Effector memory CD4-positive, alpha-beta T cell (primary cell): ENCODE measurements around the gene SSU72.

Experiments used
- DNase-seq, 3 donors: peaks; one replicate each; pipeline ENCODE4 v3.0.0-alpha.2; 2020
- H3K27ac ChIP-seq: 2 replicates; pipeline ENCODE4 v1.7.0; 2013; ENCODE audit warnings: mild to moderate bottlenecking, low read length, moderate library complexity; ENCODE audit not compliant: insufficient read depth, poor library complexity, severe bottlenecking
- H3K27me3 ChIP-seq: replicated peaks from 2 replicates; pipeline ENCODE4 v1.7.0; 2013; ENCODE audit warnings: mild to moderate bottlenecking, low read length; ENCODE audit not compliant: insufficient read depth, control insufficient read depth, poor library complexity, severe bottlenecking
- H3K36me3 ChIP-seq: 2 replicates; pipeline ENCODE4 v1.7.0; 2013; ENCODE audit warnings: mild to moderate bottlenecking, low read length, moderate library complexity; ENCODE audit not compliant: control insufficient read depth, insufficient read depth
- H3K4me1 ChIP-seq: 2 replicates; pipeline ENCODE4 v1.7.0; 2013; ENCODE audit warnings: low read length, mild to moderate bottlenecking; ENCODE audit not compliant: control insufficient read depth, insufficient read depth, poor library complexity, severe bottlenecking
- H3K4me3 ChIP-seq: 2 replicates; pipeline ENCODE4 v1.7.0; 2013; ENCODE audit warnings: low read length, low read depth, mild to moderate bottlenecking; ENCODE audit not compliant: insufficient read depth, poor library complexity, severe bottlenecking
- H3K9me3 ChIP-seq: 2 replicates; pipeline ENCODE4 v1.7.0; 2013; ENCODE audit warnings: mild to moderate bottlenecking, low read length, moderate library complexity; ENCODE audit not compliant: control insufficient read depth

Gene SSU72

DNA sequence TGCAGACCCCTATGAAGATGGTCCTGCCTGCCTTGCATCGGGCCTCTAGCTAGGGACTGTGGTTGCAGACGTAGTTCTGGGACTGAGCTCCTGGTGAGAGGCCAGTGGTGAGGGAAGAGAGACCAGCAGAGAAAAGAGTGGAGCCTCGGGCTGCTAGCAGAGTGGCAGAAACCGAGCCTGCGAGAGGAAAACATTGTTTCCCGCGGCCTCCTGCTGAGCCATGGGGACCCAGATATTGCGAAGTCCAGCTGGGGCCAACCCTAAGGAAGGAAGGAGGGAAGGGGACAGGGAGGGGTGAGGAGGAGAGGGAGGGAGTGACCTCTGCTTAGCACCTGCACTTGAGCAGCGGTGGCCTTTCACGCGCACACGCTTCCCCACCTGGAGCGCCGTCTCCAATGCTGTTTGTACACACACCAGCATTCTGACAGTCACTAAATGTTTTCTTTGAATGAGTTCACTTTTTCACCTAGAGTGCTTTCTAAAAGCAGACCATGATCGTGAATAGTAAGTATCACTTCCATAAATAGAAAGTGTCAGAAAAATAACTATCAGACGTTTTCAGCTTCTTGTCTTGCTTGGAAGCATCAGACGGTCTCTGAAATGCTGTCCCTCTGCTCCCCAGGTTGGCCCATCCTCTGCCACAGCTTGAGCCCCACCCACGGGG is 27.8 kb upstream of the SSU72 start:
- Histone ChIP-seq H3K4me3 (no peak overlapping the region), H3K9me3 (no peaks in the 10 kb centered on the region), H3K36me3 (no peaks in the 10 kb centered on the region), H3K27me3 (no peaks in the 10 kb centered on the region), H3K27ac (no peak overlapping the region), H3K4me1 (peaks cover 11% of the 10 kb centered on the region)
- DNase-seq: no peak

DNA sequence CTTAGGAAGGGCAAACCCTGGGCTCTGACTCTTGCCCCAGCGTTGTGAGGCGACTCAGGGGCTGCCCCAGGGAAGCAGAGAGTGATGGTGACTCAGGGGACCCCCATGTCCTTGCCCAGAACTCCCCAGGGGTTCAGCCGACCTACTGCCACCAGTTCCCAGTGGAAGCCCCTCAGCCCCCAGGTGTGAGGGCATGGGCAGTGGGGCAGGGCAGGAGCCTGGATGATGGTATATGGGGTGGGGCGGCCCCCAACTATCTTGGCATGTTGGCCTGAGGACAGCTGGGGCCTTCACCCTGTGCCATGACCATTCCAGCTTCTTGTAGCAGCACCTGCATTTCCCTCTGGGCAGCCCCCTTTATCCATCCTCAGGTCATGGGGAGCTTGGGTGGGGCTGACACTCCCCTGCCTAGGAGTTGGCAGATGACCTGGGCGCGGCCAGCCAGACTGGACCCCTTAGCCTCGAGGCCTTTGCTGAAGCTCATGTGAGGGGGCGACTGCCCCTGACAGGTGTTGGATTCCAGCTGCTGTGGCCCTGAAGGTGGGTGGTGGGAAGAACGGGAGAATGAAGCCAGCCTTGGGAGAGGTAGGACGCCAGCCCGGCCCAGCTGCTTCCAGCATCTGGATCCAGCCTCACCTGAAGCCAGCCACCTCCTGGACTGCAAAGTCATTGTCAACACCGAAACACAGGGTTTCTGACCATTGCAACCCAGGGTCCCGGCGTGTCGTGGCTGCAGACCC is 27.1 kb upstream of the SSU72 start:
- no peak overlapping the region for H3K4me3 ChIP-seq
- no peaks in the 10 kb centered on the region for H3K27me3 ChIP-seq
- no peaks in the 10 kb centered on the region for H3K9me3 ChIP-seq
- H3K4me1 ChIP-seq: peaks cover 7% of the 10 kb centered on the region
- H3K36me3 ChIP-seq: no peaks in the 10 kb centered on the region
- no peak overlapping the region for H3K27ac ChIP-seq
- DNase-seq: no peak

DNA sequence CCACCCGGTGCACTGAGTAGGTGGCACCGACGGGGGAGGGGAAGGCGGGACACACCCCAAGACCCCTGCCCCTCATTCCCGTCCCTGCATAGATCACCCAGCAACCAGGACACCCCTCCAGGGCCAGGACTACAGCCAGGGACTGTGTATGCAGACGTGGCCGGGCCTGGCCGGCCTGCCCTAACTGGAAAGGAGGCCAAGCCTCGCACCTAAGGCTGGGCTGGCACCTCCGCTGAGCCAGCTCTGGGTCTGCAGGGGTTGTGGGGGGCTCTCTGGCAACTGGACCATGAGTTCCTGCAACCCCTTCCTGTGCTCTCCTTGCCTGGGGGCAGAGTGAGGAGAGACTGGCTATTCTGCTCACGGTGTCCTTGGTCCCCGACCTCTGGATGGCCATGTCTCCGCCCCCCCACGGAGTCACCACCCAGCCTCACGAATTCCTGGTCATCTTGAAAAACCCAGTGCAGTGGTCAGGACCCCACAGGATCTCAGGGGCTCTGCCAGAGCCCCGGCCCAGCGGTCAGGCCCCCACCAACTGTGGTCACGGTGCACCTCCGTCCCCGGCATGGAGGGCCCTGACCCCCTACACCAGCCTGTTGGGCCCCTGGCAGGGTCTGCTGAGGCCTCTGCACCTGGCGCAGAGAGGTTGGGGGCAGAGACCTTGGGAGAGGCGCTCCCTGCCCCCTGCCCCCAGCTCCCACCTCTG is 26.3 kb upstream of the SSU72 start:
- H3K4me3 ChIP-seq: no peak overlapping the region
- H3K27me3 ChIP-seq: no peaks in the 10 kb centered on the region
- DNase-seq: no peak
- peaks cover 3% of the 10 kb centered on the region for H3K4me1 ChIP-seq
- H3K27ac ChIP-seq: no peak overlapping the region
- no peaks in the 10 kb centered on the region for H3K9me3 ChIP-seq
- no peaks in the 10 kb centered on the region for H3K36me3 ChIP-seq

DNA sequence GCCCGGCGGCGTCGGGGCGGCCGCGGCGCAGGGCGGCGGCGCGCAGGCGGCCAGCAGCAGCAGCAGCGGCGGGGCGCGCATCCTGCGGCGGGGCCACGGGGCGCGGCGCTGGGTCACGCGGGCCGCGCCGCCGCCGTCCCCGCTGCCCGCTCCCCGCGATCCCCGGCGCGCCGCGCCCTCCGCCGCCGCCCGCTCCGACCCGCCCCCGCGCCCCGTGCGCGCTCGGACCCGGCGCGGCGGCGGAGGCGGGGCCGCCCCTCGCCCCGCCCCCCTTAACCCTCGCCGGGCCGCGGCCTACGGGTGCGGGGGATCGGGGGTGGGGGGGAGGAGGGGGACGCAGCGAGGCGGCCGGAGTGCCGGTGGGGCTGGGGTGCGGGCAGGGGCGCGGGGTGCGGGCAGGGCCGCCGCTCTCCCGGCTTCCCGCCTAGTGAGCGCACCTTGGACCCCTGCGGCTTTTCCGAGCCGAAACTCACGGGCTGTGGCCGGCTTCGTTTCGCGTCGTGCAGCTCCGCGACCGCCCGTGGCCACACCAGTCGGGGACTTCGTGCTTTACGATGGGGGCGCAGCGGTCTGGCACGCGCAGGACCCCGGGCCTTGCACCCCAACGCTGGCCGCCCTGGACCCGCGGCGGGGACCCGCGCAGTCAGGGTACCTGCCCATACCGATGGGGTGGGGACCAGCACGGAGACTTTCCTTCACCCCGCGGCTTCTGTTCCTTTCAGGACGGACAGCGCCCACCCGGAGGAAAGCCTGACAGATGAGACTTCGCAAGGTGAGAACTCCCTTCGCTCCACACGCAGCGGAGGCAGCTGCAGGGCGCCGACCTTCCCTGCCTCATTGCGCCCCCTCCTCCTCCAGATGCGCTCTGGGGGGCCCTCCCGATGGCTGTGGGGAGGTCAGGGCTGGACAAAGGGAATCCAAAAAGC is 25.5 kb upstream of the SSU72 start, which contains the start of gene FNDC10:
FNDC10 (minus strand) TSS at position 201 of the 926 bp plus-strand sequence; CDS start at position 81, 120 bp downstream.
- Histone ChIP-seq H3K36me3 (no peaks in the 10 kb centered on the region), H3K4me3 (peak within 1 kb of the TSS; percentile 56), H3K27ac (no peak within 1 kb of the TSS), H3K27me3 (no peaks in the 10 kb centered on the region), H3K9me3 (no peaks in the 10 kb centered on the region), H3K4me1 (peaks cover 3% of the 10 kb centered on the region)
- DNase-seq: no peak

DNA sequence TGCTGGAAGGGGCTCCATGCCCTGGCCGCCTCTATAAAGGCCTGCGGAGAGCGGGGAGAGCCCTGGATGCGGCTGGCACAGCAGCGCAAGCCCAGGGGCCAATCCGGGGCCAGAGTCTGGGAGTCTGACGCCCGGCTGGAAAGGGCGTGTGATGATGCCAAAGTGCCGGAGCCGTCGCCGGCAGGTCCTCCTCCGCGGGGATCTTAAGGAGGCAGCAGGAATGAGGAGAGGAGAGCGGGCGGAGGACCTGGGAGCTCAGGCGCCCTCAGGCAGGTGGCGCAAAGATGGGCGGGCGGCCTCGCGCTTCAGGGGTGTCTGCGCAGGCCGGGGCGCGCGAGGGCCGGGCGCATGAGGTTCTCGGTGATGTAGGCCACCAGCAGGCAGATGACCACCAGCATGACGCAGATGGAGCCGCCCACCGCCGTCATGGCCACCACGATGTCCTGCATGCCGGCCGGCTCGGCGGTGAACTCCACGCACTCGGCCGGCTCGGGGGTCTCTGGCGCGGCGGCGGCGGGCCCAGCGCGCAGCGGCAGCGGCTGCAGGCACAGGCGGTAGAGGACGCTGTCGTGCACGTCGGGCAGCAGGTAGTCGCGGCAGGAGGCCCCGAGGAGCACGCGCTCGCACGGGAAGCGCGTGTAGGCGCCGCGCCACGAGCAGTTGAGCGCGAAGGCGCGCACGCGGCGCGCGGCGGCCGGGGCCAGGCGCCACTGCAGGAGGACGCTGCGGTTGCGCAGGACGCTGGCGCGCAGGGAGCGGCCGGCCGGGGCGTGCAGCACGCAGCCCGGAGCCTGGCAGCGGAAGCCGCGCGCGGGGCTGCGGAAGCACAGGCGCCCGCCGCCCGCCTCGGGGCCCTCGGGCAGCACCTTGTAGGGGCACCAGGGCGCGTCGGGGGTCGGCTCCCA is 24.6 kb upstream of the SSU72 start:
- Histone ChIP-seq H3K9me3 (no peaks in the 10 kb centered on the region), H3K4me3 (no peak overlapping the region), H3K36me3 (no peaks in the 10 kb centered on the region), H3K4me1 (peaks cover 3% of the 10 kb centered on the region), H3K27ac (no peak overlapping the region), H3K27me3 (no peaks in the 10 kb centered on the region)
- DNase-seq: no peak

DNA sequence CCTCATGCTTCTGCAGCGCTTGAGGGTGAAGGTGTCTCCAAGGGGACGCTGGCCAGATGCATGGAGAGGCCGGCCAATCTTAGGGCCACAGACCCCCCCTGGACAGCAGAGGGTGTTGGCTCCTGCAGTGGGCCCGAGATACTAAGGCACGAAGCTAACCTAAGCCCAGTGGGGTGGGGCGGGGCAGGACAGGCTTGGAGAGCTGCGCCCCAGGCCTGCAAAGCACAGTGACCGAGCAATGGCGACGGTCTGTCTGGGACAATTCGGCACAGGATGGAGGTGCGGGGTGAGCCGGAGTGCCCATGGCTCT is 24.0 kb upstream of the SSU72 start:
- peaks cover 3% of the 10 kb centered on the region for H3K4me1 ChIP-seq
- H3K27ac ChIP-seq: no peak overlapping the region
- no peaks in the 10 kb centered on the region for H3K9me3 ChIP-seq
- H3K4me3 ChIP-seq: no peak overlapping the region
- no peak for DNase-seq
- H3K27me3 ChIP-seq: no peaks in the 10 kb centered on the region
- H3K36me3 ChIP-seq: no peaks in the 10 kb centered on the region

DNA sequence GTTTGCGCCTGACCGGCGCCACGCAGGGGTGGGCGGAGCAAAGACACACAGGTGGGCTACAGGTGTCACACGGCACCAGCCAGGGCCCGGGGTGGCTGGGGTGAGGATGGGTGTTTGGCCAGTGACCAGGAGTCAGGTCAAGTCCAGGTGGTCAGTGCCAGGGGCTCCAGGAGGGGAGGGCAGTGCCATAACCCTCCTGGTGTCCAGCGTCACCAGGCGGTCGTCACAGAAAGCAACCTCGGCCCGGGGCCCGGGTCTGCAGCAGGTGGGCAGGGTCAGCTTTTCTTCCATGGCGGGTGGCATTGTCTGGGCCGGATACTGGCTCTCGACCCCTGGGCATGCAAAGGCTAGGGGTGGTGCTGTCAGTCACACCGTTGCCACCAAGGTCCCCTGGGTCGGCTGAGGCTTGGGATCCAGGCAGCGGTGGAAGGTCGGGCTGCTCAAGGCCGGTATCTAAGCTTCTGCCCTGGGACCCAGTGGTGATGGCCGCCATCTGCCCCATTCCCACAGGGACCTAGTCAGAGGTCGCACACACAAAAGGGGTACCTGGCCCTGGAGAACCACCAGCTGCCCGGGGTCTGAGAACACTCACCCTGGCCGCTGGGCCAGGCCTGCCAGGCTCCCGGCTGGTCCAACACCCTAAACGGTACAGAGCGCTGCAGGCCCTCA is 23.5 kb upstream of the SSU72 start:
- Histone ChIP-seq H3K27ac (no peak overlapping the region), H3K9me3 (no peaks in the 10 kb centered on the region), H3K36me3 (no peaks in the 10 kb centered on the region), H3K4me3 (no peak overlapping the region), H3K4me1 (peaks cover 3% of the 10 kb centered on the region), H3K27me3 (no peaks in the 10 kb centered on the region)
- no peak for DNase-seq

DNA sequence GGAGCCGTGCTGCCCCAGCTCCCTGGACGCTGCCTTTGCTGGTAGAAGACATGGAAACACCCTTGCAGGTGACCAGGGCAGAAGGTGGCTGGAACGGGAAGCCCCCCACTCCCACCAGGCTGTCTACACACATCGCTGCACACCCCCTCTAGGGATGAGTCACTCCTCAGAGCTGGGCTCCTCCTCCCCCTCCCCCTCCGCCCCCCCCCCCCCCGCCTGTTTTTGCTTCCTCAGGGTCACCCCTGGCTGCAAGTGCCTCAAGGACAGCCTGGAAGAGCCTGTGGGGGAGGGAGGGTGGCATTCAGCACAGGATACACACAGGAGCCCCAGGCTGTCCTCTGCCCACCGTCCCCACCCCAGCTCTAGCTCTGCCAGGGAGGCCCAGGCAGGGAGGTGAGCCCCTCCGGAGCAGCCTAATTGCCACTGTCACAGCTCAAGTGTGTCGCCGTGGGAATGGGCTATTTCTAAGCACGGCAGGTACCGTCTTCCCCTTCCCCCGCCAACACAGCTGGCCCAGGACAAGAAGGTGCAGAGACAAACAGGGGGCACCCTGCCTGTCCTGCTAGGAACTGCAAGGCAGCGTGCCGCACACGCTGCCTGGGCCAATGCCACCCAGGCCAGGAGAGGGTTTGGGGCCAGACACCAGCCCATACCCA is 22.7 kb upstream of the SSU72 start:
- H3K27me3 ChIP-seq: no peaks in the 10 kb centered on the region
- H3K36me3 ChIP-seq: no peaks in the 10 kb centered on the region
- no peak overlapping the region for H3K27ac ChIP-seq
- DNase-seq: no peak
- peaks cover 3% of the 10 kb centered on the region for H3K4me1 ChIP-seq
- H3K4me3 ChIP-seq: no peak overlapping the region
- no peaks in the 10 kb centered on the region for H3K9me3 ChIP-seq
